Measurements from ENCODE around the gene PVALB. TPM values are rescaled to one million over a fixed set of nuclear protein-coding genes. Genes with fewer than 3 reads are reported as not detected.

The PVALB gene
- total and polyA plus RNA-seq, 2 donors (not counting 3 experiments of a cell fraction or from before 2014, with no cell fraction given) = not detected

- CTCF ChIA-PET = interaction anchor here (1.0 kb wide), 1 partner anchor 15 kb away, joined by 3 read pairs; no protein-coding TSS in a partner anchor
- no TSS peak for BruUV-seq (replicated peaks)
- intact Hi-C loops (cut with micrococcal nuclease) = no loop called here
These were observed 47.1 kb upstream of the PVALB start for GRCh38 chr22:36863979-36864378.

More at GRCh38 chr22:36863979-36864378, 47.1 kb upstream of the PVALB start:
- H3K9me3 ChIP-seq (replicated peaks; ENCODE audit: control insufficient read depth, insufficient read depth, low read length) = no peaks in the 10 kb centered on the region
- H3K4me1 ChIP-seq (ENCODE audit: control insufficient read depth, extremely low read depth, insufficient read depth, low read length) = no peaks in the 10 kb centered on the region
- dilution Hi-C loops (cut with MboI; ENCODE audit: extremely low pct_ligation_motif_present, low sequenced_read_pairs) = no loop called here
- FAIRE-seq (no peak), DNase-seq (ENCODE audit: low read depth, low spot score) (no peak)
- H3K27me3 ChIP-seq (ENCODE audit: control insufficient read depth in 2 of 2, insufficient read depth in 2 of 2, low read length in 2 of 2) = no peaks in the 10 kb centered on the region
- H3K9ac ChIP-seq (replicated peaks; ENCODE audit: extremely low read depth, insufficient read depth, low read length) = no peak overlapping the region
- H3K27ac ChIP-seq (ENCODE audit: insufficient read depth, low read depth, low read length) = no peak overlapping the region
- no peaks in the 10 kb centered on the region for H3K9me1 ChIP-seq (replicated peaks; ENCODE audit: control insufficient read depth, extremely low read depth, insufficient read depth, low read length)
- H3K79me2 ChIP-seq (ENCODE audit: control insufficient read depth, insufficient read depth, low read length) = no peaks in the 10 kb centered on the region
- no peaks in the 10 kb centered on the region for H3K36me3 ChIP-seq (ENCODE audit: control insufficient read depth in 2 of 2, extremely low read depth in 1 of 2, insufficient read depth in 2 of 2, low read length in 2 of 2)
- H3K4me3 ChIP-seq (replicated peaks in 1 of 3; ENCODE audit: insufficient read depth in 1 of 3, low read depth in 1 of 3, low read length in 3 of 3) = no peak overlapping the region
- no peak for TF ChIP-seq POLR2AphosphoS5 (IDR thresholded peaks at IDR 0.05; ENCODE audit: insufficient read depth, low read depth, low read length)
- no peak for TF ChIP-seq MYC (IDR thresholded peaks at IDR 0.05; ENCODE audit: low read depth, low read length)
- no peak for TF ChIP-seq POLR2A (IDR thresholded peaks at IDR 0.05; ENCODE audit: low read depth, low read length)
- TF ChIP-seq EZH2 (IDR thresholded peaks at IDR 0.05; ENCODE audit: borderline replicate concordance, low read depth, low read length, severe bottlenecking) = no peak
- TF ChIP-seq GATA2 (IDR thresholded peaks at IDR 0.05; ENCODE audit: insufficient read depth, insufficient read length, low read depth, low read length) = no peak
- no peak for TF ChIP-seq JUN (IDR thresholded peaks at IDR 0.05; ENCODE audit: borderline replicate concordance, insufficient read depth, insufficient read length, low read depth)
- TF ChIP-seq MAX (IDR thresholded peaks at IDR 0.05; ENCODE audit: insufficient read depth, insufficient read length) = no peak
- TF ChIP-seq FOS (IDR thresholded peaks at IDR 0.05; ENCODE audit: borderline replicate concordance, insufficient read depth, low read length) = no peak
- TF ChIP-seq CTCF (IDR thresholded peaks at IDR 0.05; ENCODE audit: extremely low read depth in 1 of 2, insufficient read depth in 1 of 2, low read depth in 1 of 2, low read length in 2 of 2) = no peak
- H3K4me2 ChIP-seq (ENCODE audit: insufficient read depth, low read length) = no peak overlapping the region
- POLR2A ChIA-PET = no interaction called here
- no peaks in the 10 kb centered on the region for H4K20me1 ChIP-seq (replicated peaks; ENCODE audit: control insufficient read depth, extremely low read depth, insufficient read depth, low read length)
- no peak overlapping the region for H2AFZ ChIP-seq (ENCODE audit: low read depth, low read length)
